A549 (cell line): Measurements from ENCODE around the gene LRFN2. TPM values are rescaled to one million over a fixed set of nuclear protein-coding genes. Genes with fewer than 3 reads are reported as not detected.

Experiments used
- ATAC-seq, 2 experiments: fragments of 200-7000 bp in 1 of 2; fragments of >200 bp in 1 of 2; cut with Nextera tagmentation in 1 of 2; cut with Tn5 transposase in 1 of 2; 3 replicates each; pipeline versions ENCODE4 v1.8.0 to v1.9.1; 2018 to 2020; ENCODE audit warnings: mild to moderate bottlenecking in 1 of 2, moderate library complexity in 1 of 2
- CTCF ChIA-PET: fragments of 300-600 bp; sonication (Branson Sonifier 250); formaldehyde crosslinking; extraction: SDS; loops from one replicate; lab custom pipeline; 2021; ENCODE audit warnings: antibody characterized with exemption, inconsistent platforms; lab: Yijun Ruan, JAX
- POLR2A ChIA-PET: fragments of 350-600 bp; formaldehyde crosslinking; extraction: SDS; loops from one replicate; lab custom pipeline; 2021; ENCODE audit warnings: antibody characterized with exemption, inconsistent platforms; lab: Yijun Ruan, JAX
- DNase-seq, 2 experiments: peaks; one replicate each; pipeline versions ENCODE4 v3.0.0 to v3.0.0-alpha.2; 2011 to 2016; ENCODE audit warnings: low read depth in 1 of 2, low spot score in 1 of 2
- FAIRE-seq: peaks from 2 replicates; lab custom pipeline; 2011; peaks lifted over from hg19 to GRCh38; lab: Jason Lieb, UNC
- H3K27ac ChIP-seq, 2 experiments: fragments of >200 bp; sonication (Bioruptor Twin); formaldehyde crosslinking; 3 replicates each; pipeline ENCODE4 v1.5.1; 2016 to 2017
- H3K4me1 ChIP-seq: fragments of >200 bp; sonication (Bioruptor Twin); formaldehyde crosslinking; 3 replicates; pipeline ENCODE4 v1.6.1; 2016
- H3K4me2 ChIP-seq: fragments of >200 bp; sonication (Bioruptor Twin); formaldehyde crosslinking; 3 replicates; pipeline ENCODE4 v1.6.1; 2016
- H3K4me3 ChIP-seq: fragments of >200 bp; sonication (Bioruptor Twin); formaldehyde crosslinking; 3 replicates; pipeline ENCODE4 v1.5.1; 2016
- H3K9me3 ChIP-seq: fragments of >200 bp; sonication (Bioruptor Twin); formaldehyde crosslinking; 3 replicates; pipeline ENCODE4 v1.6.1; 2016
- BHLHE40 ChIP-seq: IDR thresholded peaks from 2 replicates; pipeline ENCODE4 v1.6.1; 2012; ENCODE audit warnings: low read depth, low read length, inconsistent platforms
- CBX8 ChIP-seq: fragments of 200-600 bp; sonication (generic); IDR thresholded peaks from 2 replicates; pipeline ENCODE4 v1.6.1; 2016
- EP300 ChIP-seq, 2 experiments: fragments of >200 bp; sonication (Bioruptor Twin); formaldehyde crosslinking; IDR thresholded peaks; 2 replicates in 1 of 2; 3 replicates in 1 of 2; pipeline ENCODE4 v1.6.1; 2016 to 2017
- FOSB ChIP-seq: fragments of 250-450 bp; sonication (Bioruptor Pico); IDR thresholded peaks from 2 replicates; pipeline ENCODE4 v1.5.0; 2020; ENCODE audit warnings: mild to moderate bottlenecking, moderate library complexity
- FOXS1 ChIP-seq: fragments of 250-450 bp; sonication (Bioruptor Pico); IDR thresholded peaks from 2 replicates; pipeline ENCODE4 v1.5.0; 2020; ENCODE audit warnings: mild to moderate bottlenecking, moderate library complexity
- GATA3 ChIP-seq: IDR thresholded peaks from 2 replicates; pipeline ENCODE4 v1.6.1; 2012; ENCODE audit warnings: borderline replicate concordance
- HOXB5 ChIP-seq: fragments of 250-450 bp; sonication (Bioruptor Pico); IDR thresholded peaks from 2 replicates; pipeline ENCODE4 v1.5.0; 2020; ENCODE audit warnings: mild to moderate bottlenecking, moderate library complexity
- JUN ChIP-seq, 2 experiments: fragments of >200 bp; sonication (Bioruptor Twin); formaldehyde crosslinking; IDR thresholded peaks; 2 replicates in 1 of 2; 3 replicates in 1 of 2; pipeline ENCODE4 v1.6.1; 2016 to 2017
- KDM5A ChIP-seq: fragments of 200-600 bp; sonication (generic); IDR thresholded peaks from 2 replicates; pipeline ENCODE4 v1.6.1; 2016; ENCODE audit warnings: antibody characterized with exemption, mild to moderate bottlenecking
- MAFK ChIP-seq: fragments of 450-650 bp; IDR thresholded peaks from 2 replicates; pipeline ENCODE4 v1.6.1; 2014; ENCODE audit not compliant: partially characterized antibody
- MYC ChIP-seq: IDR thresholded peaks from 2 replicates; pipeline ENCODE4 v1.6.1; 2012; ENCODE audit warnings: mild to moderate bottlenecking, inconsistent platforms, low read length, improper control_type of control experiment, borderline replicate concordance
- NFE2L2 ChIP-seq: fragments of 150-350 bp; conservative IDR thresholded peaks from 2 replicates; pipeline ENCODE4 v1.6.1; 2014; ENCODE audit warnings: low read length
- NPAS2 ChIP-seq: fragments of 250-450 bp; sonication (Bioruptor Pico); IDR thresholded peaks from 2 replicates; pipeline ENCODE4 v1.8.0; 2022; ENCODE audit warnings: mild to moderate bottlenecking, moderate library complexity, borderline replicate concordance
- NR3C1 ChIP-seq: fragments of >200 bp; sonication (Bioruptor Twin); formaldehyde crosslinking; IDR thresholded peaks from 3 replicates; pipeline ENCODE4 v1.6.1; 2017
- POLR2A ChIP-seq: IDR thresholded peaks from 2 replicates; pipeline ENCODE4 v1.6.1; 2012; ENCODE audit warnings: mild to moderate bottlenecking, low read length
- RARB ChIP-seq: fragments of 250-450 bp; sonication (Bioruptor Pico); IDR thresholded peaks from 2 replicates; pipeline ENCODE4 v1.8.0; 2021; ENCODE audit warnings: mild to moderate bottlenecking, moderate library complexity
- SREBF2 ChIP-seq: fragments of 450-650 bp; IDR thresholded peaks from 2 replicates; pipeline ENCODE4 v1.6.1; 2014; ENCODE audit warnings: mild to moderate bottlenecking, moderate library complexity
- TFCP2L1 ChIP-seq: fragments of 250-450 bp; sonication (Bioruptor Pico); IDR thresholded peaks from 2 replicates; pipeline ENCODE4 v1.5.0; 2021; ENCODE audit warnings: mild to moderate bottlenecking
- ZC3H11A ChIP-seq: fragments of 450-650 bp; IDR thresholded peaks from 2 replicates; pipeline ENCODE4 v1.6.1; 2014; ENCODE audit warnings: antibody characterized with exemption, mild to moderate bottlenecking
- WGBS: methylation state at CpG from one replicate; pipeline ENCODE4 v1.1.6; 2017; ENCODE audit errors: missing lambda C conversion rate; 5-methylcytosine and 5-hydroxymethylcytosine counted together
- polyA plus RNA-seq, 4 experiments: library from polyadenylated mRNA; depleted of rRNA in 3 of 4; stranded (reverse); fragments of >200 nt; fragmentation: RNase III in 1 of 4; extraction: RNeasy Plus Mini Kit Qiagen cat#74134 plus additional on column Dnase treatment in 1 of 4; gene quantifications; 2 replicates in 3 of 4; 3 replicates in 1 of 4; pipeline ENCODE4 v1.2.3, GENCODE V29; 2011 to 2017
- TF ChIP-seq, protein P1 (sequence below): fragments of 250-450 bp; sonication (Bioruptor Pico); IDR thresholded peaks from 2 replicates; pipeline ENCODE4 v1.5.0; 2021; ENCODE audit warnings: mild to moderate bottlenecking, moderate library complexity, borderline replicate concordance
- TF ChIP-seq, protein P2 (sequence below): fragments of >200 bp; sonication (Bioruptor Twin); formaldehyde crosslinking; IDR thresholded peaks from 2 replicates; pipeline ENCODE4 v1.6.1; 2016
- TF ChIP-seq, protein P3 (sequence below): fragments of >200 bp; sonication (Bioruptor Twin); formaldehyde crosslinking; IDR thresholded peaks from 3 replicates; pipeline ENCODE4 v1.5.1; 2016
- TF ChIP-seq, protein P4 (sequence below): fragments of 250-450 bp; sonication (Bioruptor Pico); IDR thresholded peaks from 2 replicates; pipeline ENCODE4 v1.5.0; 2020; ENCODE audit warnings: low read depth, mild to moderate bottlenecking, moderate library complexity

The LRFN2 gene
- polyA plus RNA-seq, 2 of the 4 experiments (the other 2 are of a cell fraction): not detected

DNA sequence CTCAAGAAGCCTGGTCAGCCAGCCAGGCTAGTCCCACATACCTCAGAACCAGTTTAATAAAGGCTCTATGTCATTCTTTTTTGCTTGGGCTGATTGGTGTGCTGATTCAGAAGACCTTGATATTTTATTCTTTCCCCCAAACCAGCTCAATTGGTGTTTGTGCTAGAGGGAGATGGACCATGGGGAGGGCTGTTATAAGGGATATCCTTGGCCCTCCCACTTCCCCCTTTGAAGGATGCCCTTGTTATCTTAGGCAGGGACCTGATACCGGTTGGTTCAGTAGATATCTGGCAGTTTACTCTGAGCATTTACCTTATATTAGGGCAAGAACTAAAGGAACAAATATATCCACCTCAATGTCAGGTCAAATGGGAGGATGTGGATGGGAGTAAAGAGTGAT, 207.4 kb downstream of the LRFN2 start:
- WGBS: 71% methylated on average over 1 of the region's 1 CpG
- FAIRE-seq: no peak
- no peak for ATAC-seq

DNA sequence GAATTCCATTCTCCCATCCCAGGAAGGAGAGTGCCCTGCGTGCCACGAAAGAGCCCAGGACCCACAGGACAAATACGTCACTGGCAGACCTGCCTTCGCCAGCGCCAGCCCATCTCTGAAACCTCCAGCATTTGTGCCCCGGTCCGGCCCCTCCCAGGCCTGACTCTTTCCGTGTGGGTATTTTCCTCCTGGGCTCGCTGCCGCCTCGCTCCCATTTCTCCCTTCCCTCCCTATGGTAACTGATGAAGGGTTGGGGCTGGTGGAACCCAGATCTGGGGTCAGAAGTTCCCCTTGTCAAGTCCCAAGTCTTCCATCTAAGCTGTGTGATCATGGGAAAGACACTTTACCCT, 208.5 kb downstream of the LRFN2 start:
- CTCF ChIA-PET: no interaction called here
- no peak for FAIRE-seq
- no peaks in the 10 kb centered on the region for H3K9me3 ChIP-seq
- no peak for DNase-seq
- WGBS: 75% methylated on average over 7 of the region's 11 CpGs
- POLR2A ChIA-PET: no interaction called here
- no peak for TF ChIP-seq SREBF2
- no peak for TF ChIP-seq NFE2L2
- no peak for TF ChIP-seq POLR2A
- no peak for TF ChIP-seq GATA3
- TF ChIP-seq, protein P1, sequence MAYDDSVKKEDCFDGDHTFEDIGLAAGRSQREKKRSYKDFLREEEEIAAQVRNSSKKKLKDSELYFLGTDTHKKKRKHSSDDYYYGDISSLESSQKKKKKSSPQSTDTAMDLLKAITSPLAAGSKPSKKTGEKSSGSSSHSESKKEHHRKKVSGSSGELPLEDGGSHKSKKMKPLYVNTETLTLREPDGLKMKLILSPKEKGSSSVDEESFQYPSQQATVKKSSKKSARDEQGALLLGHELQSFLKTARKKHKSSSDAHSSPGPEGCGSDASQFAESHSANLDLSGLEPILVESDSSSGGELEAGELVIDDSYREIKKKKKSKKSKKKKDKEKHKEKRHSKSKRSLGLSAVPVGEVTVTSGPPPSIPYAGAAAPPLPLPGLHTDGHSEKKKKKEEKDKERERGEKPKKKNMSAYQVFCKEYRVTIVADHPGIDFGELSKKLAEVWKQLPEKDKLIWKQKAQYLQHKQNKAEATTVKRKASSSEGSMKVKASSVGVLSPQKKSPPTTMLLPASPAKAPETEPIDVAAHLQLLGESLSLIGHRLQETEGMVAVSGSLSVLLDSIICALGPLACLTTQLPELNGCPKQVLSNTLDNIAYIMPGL (CRISPR knock-in tag): no peak
- TF ChIP-seq RARB (CRISPR knock-in tag): no peak
- no peak for TF ChIP-seq CBX8
- TF ChIP-seq ZC3H11A: no peak
- no peak for ATAC-seq
- no peak overlapping the region for H3K27ac ChIP-seq
- H3K4me3 ChIP-seq: no peak overlapping the region
- H3K4me2 ChIP-seq: no peak overlapping the region
- no peaks in the 10 kb centered on the region for H3K4me1 ChIP-seq

More for the DNA sequence above, 207.4 kb downstream of the LRFN2 start:
- no peaks in the 10 kb centered on the region for H3K9me3 ChIP-seq
- H3K4me1 ChIP-seq: no peaks in the 10 kb centered on the region
- DNase-seq: no peak
- TF ChIP-seq MYC (no peak), TFCP2L1 (CRISPR knock-in tag) (no peak), JUN (IDR thresholded peaks at IDR 0.05) (no peak), MAFK (no peak), NR3C1 (no peak), HOXB5 (no peak), EP300 (IDR thresholded peaks at IDR 0.05) (no peak), NPAS2 (CRISPR knock-in tag) (no peak), RARB (CRISPR knock-in tag) (no peak), FOXS1 (CRISPR knock-in tag) (no peak), BHLHE40 (no peak), GATA3 (no peak), FOSB (CRISPR knock-in tag) (no peak), KDM5A (no peak)
- TF ChIP-seq, protein P2, sequence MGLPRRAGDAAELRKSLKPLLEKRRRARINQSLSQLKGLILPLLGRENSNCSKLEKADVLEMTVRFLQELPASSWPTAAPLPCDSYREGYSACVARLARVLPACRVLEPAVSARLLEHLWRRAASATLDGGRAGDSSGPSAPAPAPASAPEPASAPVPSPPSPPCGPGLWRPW: no peak
- TF ChIP-seq, protein P3, sequence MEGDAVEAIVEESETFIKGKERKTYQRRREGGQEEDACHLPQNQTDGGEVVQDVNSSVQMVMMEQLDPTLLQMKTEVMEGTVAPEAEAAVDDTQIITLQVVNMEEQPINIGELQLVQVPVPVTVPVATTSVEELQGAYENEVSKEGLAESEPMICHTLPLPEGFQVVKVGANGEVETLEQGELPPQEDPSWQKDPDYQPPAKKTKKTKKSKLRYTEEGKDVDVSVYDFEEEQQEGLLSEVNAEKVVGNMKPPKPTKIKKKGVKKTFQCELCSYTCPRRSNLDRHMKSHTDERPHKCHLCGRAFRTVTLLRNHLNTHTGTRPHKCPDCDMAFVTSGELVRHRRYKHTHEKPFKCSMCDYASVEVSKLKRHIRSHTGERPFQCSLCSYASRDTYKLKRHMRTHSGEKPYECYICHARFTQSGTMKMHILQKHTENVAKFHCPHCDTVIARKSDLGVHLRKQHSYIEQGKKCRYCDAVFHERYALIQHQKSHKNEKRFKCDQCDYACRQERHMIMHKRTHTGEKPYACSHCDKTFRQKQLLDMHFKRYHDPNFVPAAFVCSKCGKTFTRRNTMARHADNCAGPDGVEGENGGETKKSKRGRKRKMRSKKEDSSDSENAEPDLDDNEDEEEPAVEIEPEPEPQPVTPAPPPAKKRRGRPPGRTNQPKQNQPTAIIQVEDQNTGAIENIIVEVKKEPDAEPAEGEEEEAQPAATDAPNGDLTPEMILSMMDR: no peak
- TF ChIP-seq, protein P4, sequence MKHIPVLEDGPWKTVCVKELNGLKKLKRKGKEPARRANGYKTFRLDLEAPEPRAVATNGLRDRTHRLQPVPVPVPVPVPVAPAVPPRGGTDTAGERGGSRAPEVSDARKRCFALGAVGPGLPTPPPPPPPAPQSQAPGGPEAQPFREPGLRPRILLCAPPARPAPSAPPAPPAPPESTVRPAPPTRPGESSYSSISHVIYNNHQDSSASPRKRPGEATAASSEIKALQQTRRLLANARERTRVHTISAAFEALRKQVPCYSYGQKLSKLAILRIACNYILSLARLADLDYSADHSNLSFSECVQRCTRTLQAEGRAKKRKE (CRISPR knock-in tag): no peak
- no peak overlapping the region for H3K4me3 ChIP-seq
- H3K4me2 ChIP-seq: no peak overlapping the region
- no peak overlapping the region for H3K27ac ChIP-seq
- ChIA-PET CTCF (no interaction called here), POLR2A (no interaction called here)
